Neutrophil (primary cell): ENCODE data around the gene EGFL7.

Source experiments
- H3K27ac ChIP-seq: fragments of 200-600 bp; sonication (generic); 2 replicates; pipeline ENCODE4 v1.5.1; 2016; ENCODE audit warnings: mild to moderate bottlenecking, moderate library complexity
- H3K27me3 ChIP-seq: fragments of 200-600 bp; sonication (generic); 2 replicates; pipeline ENCODE4 v1.6.0; 2016; ENCODE audit warnings: mild to moderate bottlenecking
- H3K36me3 ChIP-seq: fragments of 200-600 bp; sonication (generic); 2 replicates; pipeline ENCODE4 v1.5.1; 2017
- H3K4me1 ChIP-seq, 2 experiments: fragments of 200-600 bp in 1 of 2; sonication (generic) in 1 of 2; 1 replicate in 1 of 2; 2 replicates in 1 of 2; pipeline versions ENCODE4 v1.5.1 to v1.6.1; 2013 to 2016; ENCODE audit warnings: low read depth in 1 of 2, low read length in 1 of 2, mild to moderate bottlenecking in 1 of 2, moderate library complexity in 1 of 2; ENCODE audit not compliant: control insufficient read depth in 1 of 2, insufficient read depth in 1 of 2
- H3K4me3 ChIP-seq, 2 experiments: fragments of 200-600 bp in 1 of 2; sonication (generic) in 1 of 2; 1 replicate in 1 of 2; 2 replicates in 1 of 2; pipeline ENCODE4 v1.5.1; 2013 to 2016; ENCODE audit warnings: low read depth in 1 of 2, low read length in 1 of 2, mild to moderate bottlenecking in 1 of 2, moderate library complexity in 1 of 2
- H3K9me3 ChIP-seq: fragments of 200-600 bp; sonication (generic); 2 replicates; pipeline ENCODE4 v1.5.1; 2016
- TF ChIP-seq, protein P1 (sequence below): fragments of 200-600 bp; sonication (generic); IDR thresholded peaks from 2 replicates; pipeline ENCODE4 v1.5.1; 2016; ENCODE audit warnings: antibody characterized with exemption

Gene EGFL7

DNA sequence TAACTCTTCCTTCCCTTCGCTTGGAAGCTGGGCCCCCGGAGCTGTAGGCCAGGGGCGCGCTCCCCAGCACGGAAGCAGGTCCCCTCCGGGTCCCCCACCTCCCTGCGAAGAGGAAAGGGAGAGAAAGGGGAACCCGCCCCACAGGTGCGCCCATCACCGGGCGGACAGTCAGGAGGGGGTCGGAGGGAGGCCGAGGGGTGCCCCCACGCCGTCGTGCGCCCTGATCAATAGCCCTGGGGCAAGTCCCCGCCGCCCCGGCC lies 23.7 kb downstream of the EGFL7 start:
- Histone ChIP-seq H3K27me3 (no peaks in the 10 kb centered on the region), H3K36me3 (no peaks in the 10 kb centered on the region), H3K27ac (peak overlapping the region; percentile 95), H3K9me3 (no peaks in the 10 kb centered on the region), H3K4me3 (peak overlapping the region; percentile 86 to 88), H3K4me1 (peaks cover 38 to 45% of the 10 kb centered on the region in 2 experiments)
- TF ChIP-seq, protein P1, sequence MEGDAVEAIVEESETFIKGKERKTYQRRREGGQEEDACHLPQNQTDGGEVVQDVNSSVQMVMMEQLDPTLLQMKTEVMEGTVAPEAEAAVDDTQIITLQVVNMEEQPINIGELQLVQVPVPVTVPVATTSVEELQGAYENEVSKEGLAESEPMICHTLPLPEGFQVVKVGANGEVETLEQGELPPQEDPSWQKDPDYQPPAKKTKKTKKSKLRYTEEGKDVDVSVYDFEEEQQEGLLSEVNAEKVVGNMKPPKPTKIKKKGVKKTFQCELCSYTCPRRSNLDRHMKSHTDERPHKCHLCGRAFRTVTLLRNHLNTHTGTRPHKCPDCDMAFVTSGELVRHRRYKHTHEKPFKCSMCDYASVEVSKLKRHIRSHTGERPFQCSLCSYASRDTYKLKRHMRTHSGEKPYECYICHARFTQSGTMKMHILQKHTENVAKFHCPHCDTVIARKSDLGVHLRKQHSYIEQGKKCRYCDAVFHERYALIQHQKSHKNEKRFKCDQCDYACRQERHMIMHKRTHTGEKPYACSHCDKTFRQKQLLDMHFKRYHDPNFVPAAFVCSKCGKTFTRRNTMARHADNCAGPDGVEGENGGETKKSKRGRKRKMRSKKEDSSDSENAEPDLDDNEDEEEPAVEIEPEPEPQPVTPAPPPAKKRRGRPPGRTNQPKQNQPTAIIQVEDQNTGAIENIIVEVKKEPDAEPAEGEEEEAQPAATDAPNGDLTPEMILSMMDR = no peak

DNA sequence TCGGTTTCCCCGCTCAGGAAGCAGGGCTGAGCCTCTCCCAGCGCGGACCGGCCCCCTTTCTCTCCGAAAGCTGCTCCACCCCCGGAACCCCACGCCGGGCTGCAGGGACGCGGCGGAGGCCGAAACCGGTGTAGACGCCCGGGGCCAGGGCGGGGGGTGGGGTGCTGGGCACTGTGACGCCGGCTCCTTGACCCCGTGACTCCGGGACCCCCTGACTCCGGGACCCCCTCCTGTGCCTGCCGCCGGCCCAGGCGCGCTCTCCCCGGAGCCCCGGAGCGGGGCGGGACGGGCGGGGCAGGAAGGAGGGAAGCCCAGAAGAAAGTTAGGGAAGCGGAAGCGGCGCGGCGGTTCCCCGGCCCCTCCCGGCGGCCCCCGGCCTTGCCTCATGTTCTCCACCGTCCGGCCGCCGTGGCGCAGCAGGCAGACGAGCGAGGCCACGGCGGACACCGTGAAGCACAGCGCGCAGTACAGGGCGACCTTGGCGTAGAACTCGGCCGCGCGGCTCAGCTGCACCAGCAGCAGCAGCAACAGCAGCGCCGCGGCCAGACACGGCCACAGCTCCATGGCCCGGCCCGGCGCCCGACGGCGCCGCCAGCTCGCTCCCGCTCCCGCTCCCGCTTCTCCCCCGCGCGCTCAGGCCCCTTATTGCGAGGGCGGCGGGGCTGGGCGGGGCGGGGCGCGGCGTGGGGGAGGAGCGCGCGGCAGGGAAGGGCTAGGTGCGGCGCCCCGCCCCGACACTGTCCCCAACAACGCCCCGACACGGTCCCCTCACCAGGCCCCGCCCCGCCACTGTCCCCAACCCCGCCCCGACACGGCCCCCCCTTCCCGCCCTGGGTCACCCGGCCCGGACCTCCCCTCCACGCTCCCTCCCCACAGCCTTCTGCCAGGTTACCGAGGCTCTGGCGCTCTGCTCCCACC lies 24.3 kb downstream of the EGFL7 start, which contains the start of gene AGPAT2:
Gene AGPAT2, minus strand, starts transcription at position 664 of the 918 bp plus-strand sequence. Its CDS starts 100 bp downstream, at position 564.
- TF ChIP-seq, protein P1 = peak; percentile 47
- Histone ChIP-seq H3K9me3 (no peaks in the 10 kb centered on the region), H3K36me3 (no peaks in the 10 kb centered on the region), H3K27ac (peak within 1 kb of the TSS; percentile 95), H3K4me1 (peaks cover 38 to 44% of the 10 kb centered on the region in 2 experiments), H3K27me3 (no peaks in the 10 kb centered on the region), H3K4me3 (peak within 1 kb of the TSS; percentile 86 to 88)

DNA sequence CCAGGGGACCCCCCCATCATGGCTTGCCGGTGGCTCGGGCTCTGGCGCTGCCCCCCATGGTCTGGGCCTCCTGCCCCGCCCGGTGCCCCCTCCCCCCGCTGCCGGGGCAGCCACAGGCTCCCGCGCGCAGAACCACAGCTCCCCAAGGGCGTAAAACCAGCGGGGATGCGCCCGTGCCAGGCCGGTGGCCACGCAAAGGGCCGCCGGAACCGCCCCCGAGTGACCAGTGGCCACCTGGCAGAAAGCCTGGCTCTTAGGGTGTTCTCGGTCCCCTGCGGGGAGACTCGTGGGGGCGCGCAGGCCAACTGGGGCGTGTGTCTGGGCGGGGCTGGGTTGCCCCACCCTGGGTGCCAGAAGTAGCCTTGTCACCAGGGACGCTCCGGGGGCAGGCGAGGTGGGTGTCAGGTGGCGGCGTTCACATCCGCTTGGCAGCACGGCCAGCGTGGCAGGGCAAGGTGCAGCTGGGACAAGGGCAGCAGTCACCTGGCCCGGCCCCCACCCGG lies 25.1 kb downstream of the EGFL7 start:
- TF ChIP-seq, protein P1 = no peak
- H3K9me3 ChIP-seq = no peaks in the 10 kb centered on the region
- peak overlapping the region; percentile 95 for H3K27ac ChIP-seq
- H3K4me1 ChIP-seq = peaks cover 35 to 39% of the 10 kb centered on the region in 2 experiments
- H3K4me3 ChIP-seq = peak overlapping the region; percentile 57 to 88
- H3K27me3 ChIP-seq = no peaks in the 10 kb centered on the region
- no peaks in the 10 kb centered on the region for H3K36me3 ChIP-seq

DNA sequence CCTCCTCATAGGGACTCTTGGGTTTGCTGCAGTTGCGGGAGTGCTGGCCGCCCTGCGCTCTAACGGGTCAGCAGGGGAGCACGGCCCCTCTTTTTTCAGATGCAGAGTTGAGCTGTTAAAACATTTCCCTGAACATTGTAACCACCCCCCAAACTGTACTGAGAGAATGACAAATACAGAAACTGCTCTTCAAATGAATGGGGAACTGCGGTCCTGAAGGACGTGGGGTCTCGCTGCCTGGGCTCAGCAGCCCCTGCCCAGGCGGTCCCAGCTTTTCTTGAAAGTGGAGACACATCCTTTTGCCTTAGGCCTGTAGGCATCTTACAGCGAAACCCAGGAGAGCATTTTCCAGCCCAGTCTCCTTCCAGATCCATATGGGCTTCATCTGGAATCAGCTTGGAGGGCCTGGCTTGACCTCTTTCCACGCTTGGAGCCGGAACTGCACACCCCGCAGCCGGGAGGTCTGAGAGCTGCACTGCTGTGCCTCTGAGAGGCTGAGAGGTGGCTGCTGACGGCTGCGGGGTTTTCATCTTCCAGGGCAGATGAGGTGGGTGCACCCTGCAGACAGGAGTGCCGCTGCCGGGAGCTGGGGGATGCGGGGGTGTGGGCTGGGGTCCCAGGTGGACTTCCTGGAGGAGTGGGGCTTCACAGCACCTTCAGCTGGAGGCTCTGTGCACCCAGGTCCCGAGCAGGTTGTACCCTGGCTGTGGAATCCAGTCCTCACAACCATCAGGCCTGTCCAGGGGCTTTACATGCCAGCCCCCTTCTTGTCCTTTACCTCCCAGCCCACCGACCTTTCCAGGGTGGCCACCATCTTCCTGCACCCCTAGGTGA lies 25.8 kb downstream of the EGFL7 start:
- Histone ChIP-seq H3K36me3 (no peaks in the 10 kb centered on the region), H3K4me1 (peaks cover 30 to 36% of the 10 kb centered on the region in 2 experiments), H3K27me3 (no peaks in the 10 kb centered on the region), H3K9me3 (no peaks in the 10 kb centered on the region), H3K4me3 (peak overlapping the region; percentile 57 to 88), H3K27ac (peak overlapping the region; percentile 95)
- TF ChIP-seq, protein P1 = no peak

DNA sequence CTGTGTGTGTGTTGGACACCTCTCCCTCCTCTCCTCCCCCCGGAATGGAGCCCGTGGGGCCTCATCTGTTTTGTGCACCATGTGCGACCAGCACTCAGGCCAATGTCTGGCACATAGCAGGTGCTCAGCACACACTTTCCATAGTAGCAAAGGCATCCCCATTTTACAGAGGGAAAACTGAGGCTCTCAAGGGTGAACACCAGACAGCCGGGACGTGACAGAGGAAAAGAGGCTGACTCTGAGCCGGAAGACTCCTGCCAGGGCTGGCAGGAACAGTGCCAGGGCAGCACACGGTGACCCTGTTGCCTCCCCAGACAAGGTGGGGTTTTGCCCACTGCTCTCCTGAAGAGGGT lies 26.4 kb downstream of the EGFL7 start:
- TF ChIP-seq, protein P1 = no peak
- Histone ChIP-seq H3K4me1 (peaks cover 30 to 37% of the 10 kb centered on the region in 2 experiments), H3K27ac (no peak overlapping the region), H3K9me3 (no peaks in the 10 kb centered on the region), H3K36me3 (no peaks in the 10 kb centered on the region), H3K4me3 (no peak overlapping the region), H3K27me3 (no peaks in the 10 kb centered on the region)
